Stomach (tissue), 9 donors: ENCODE results near the gene PPP1R13B. TPM values are rescaled to one million over a fixed set of nuclear protein-coding genes. Genes with fewer than 3 reads are reported as not detected.
A peak's percentile ranks its signal among the peaks of the same experiment; 100 is the strongest.

ENCODE experiments used
- DNase-seq, 2 donors: peaks; one replicate each; pipeline versions ENCODE4 v3.0.0 to v3.0.0-alpha.2; 2013 to 2019
- H3K27ac ChIP-seq, 5 donors: fragments of 200-600 bp in 4 of 5; sonication (generic) in 4 of 5; one replicate each; pipeline ENCODE4 v1.5.1; 2013 to 2019; ENCODE audit warnings: mild to moderate bottlenecking in 1 of 5, moderate library complexity in 1 of 5
- H3K27me3 ChIP-seq, 3 donors: fragments of 200-600 bp; sonication (generic); one replicate each; pipeline ENCODE4 v1.5.1; 2017 to 2019; ENCODE audit warnings: mixed run types in 1 of 3
- H3K36me3 ChIP-seq, 4 donors: fragments of 200-600 bp; sonication (generic); 1 replicate in 3 of 4; 2 replicates in 1 of 4; pipeline ENCODE4 v1.5.1; 2016 to 2019
- H3K4me1 ChIP-seq, 4 donors: fragments of 200-600 bp; sonication (generic); one replicate each; pipeline ENCODE4 v1.5.1; 2016 to 2019
- H3K4me3 ChIP-seq, 4 donors: fragments of 200-600 bp; sonication (generic) in 3 of 4; one replicate each; pipeline ENCODE4 v1.5.1; 2016 to 2019; ENCODE audit warnings: mild to moderate bottlenecking in 1 of 4
- H3K9me3 ChIP-seq, 4 donors: fragments of 200-600 bp; sonication (generic); one replicate each; pipeline ENCODE4 v1.5.1; 2016 to 2019
- EP300 ChIP-seq: sonication (generic); formaldehyde crosslinking; IDR thresholded peaks from one replicate; pipeline ENCODE4 v1.6.1; 2017; ENCODE audit warnings: antibody characterized with exemption
- POLR2A ChIP-seq, 4 donors: fragments of 450-650 bp; IDR thresholded peaks; one replicate each; pipeline ENCODE4 v1.6.1; 2016; ENCODE audit warnings: antibody characterized with exemption in 4 of 4, control low read depth in 2 of 4, mild to moderate bottlenecking in 1 of 4, moderate library complexity in 1 of 4
- POLR2AphosphoS5 ChIP-seq, 3 donors: sonication (generic); formaldehyde crosslinking; IDR thresholded peaks; one replicate each; pipeline ENCODE4 v1.6.1; 2016; ENCODE audit warnings: antibody characterized with exemption in 3 of 3
- WGBS, 5 donors: extraction: QIAGEN DNeasy Blood & Tissue Kit in 3 of 5; methylation state at CpG; one replicate each; pipeline versions ENCODE4 v1.1.5 to v1.1.7; 2013 to 2018; 5-methylcytosine and 5-hydroxymethylcytosine counted together
- intact Hi-C: fragments of 100-400 bp; cut with DNase I; formaldehyde crosslinking; loops from one replicate; pipeline ENCODE4 v1.15.1; 2023; ENCODE audit warnings: low total_unique reads
- polyA plus RNA-seq, 3 donors: library from polyadenylated mRNA; stranded (reverse); fragments of 200-250 nt; gene quantifications; one replicate each; pipeline ENCODE4 v1.2.3, GENCODE V29; 2013
- total RNA-seq, 5 donors: library from RNA; depleted of rRNA; stranded (reverse); fragments of >200 nt; gene quantifications; one replicate each; pipeline versions ENCODE4 v1.1.0 to v1.2.3, GENCODE V29; 2014 to 2016
- TF ChIP-seq, protein P1 (sequence below), 7 experiments: fragments of 450-650 bp in 4 of 7; fragments of 200-600 bp in 3 of 7; sonication (generic) in 3 of 7; IDR thresholded peaks; one replicate each; pipeline ENCODE4 v1.5.1; 2016 to 2019; ENCODE audit warnings: antibody characterized with exemption in 7 of 7, control low read depth in 2 of 7, mild to moderate bottlenecking in 1 of 7
- donor health status: healthy with polysubstance abuse.
- donor health status: Bipolar disorder and iron deficiency.
- donor health status: healthy.

The PPP1R13B gene
- total and polyA plus RNA-seq, 8 donors: 10.8 to 84.0 (median 18.3) TPM

DNA sequence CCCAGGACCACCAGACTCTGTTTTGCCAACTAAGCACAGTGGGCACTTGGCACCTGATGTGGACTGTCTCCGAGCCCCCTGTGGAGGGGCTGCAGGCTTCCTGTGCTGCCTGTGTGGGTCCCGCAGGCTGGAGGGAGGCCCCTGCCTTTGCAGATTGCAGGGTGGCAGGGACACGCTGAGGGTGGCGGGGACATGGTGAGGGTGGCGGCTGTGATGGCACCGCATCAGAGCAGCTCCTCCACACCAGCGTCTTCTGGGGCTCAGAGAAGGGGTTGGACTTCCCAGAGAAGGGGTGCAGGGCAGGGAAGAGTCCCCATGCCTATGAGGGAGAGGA, 123.7 kb downstream of the PPP1R13B start:
- no peaks in the 10 kb centered on the region for H3K9me3 ChIP-seq
- no peak for DNase-seq
- WGBS, 5 donors: 81 to 90% (median 84%) methylated on average over 6 to 7 of the region's 7 CpGs
- TF ChIP-seq, protein P1, sequence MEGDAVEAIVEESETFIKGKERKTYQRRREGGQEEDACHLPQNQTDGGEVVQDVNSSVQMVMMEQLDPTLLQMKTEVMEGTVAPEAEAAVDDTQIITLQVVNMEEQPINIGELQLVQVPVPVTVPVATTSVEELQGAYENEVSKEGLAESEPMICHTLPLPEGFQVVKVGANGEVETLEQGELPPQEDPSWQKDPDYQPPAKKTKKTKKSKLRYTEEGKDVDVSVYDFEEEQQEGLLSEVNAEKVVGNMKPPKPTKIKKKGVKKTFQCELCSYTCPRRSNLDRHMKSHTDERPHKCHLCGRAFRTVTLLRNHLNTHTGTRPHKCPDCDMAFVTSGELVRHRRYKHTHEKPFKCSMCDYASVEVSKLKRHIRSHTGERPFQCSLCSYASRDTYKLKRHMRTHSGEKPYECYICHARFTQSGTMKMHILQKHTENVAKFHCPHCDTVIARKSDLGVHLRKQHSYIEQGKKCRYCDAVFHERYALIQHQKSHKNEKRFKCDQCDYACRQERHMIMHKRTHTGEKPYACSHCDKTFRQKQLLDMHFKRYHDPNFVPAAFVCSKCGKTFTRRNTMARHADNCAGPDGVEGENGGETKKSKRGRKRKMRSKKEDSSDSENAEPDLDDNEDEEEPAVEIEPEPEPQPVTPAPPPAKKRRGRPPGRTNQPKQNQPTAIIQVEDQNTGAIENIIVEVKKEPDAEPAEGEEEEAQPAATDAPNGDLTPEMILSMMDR (IDR thresholded peaks at IDR 0.05): no peak
- peaks cover 3 to 39% (median 22%) of the 10 kb centered on the region in 4 donors for H3K36me3 ChIP-seq
- peaks cover 42 to 96% (median 72%) of the 10 kb centered on the region in 4 donors for H3K4me1 ChIP-seq
- intact Hi-C loops: no loop called here
- H3K4me3 ChIP-seq: peak overlapping the region in 1 of 4 donors; percentile 16
- H3K27me3 ChIP-seq: no peaks in the 10 kb centered on the region
- H3K27ac ChIP-seq: peak overlapping the region; percentile 39 to 83 (median 71)

- H3K27me3 ChIP-seq: no peaks in the 10 kb centered on the region
- TF ChIP-seq POLR2A (IDR thresholded peaks at IDR 0.05) (no peak), POLR2AphosphoS5 (IDR thresholded peaks at IDR 0.05) (peak in 2 of 3 donors; percentile 16 to 60)
- TF ChIP-seq, protein P1 (IDR thresholded peaks at IDR 0.05): no peak
- WGBS, 5 donors: 81 to 86% (median 84%) methylated on average over 26 of the region's 26 CpGs
- H3K4me3 ChIP-seq: no peak overlapping the region
- H3K36me3 ChIP-seq: peaks cover 3 to 20% (median 9%) of the 10 kb centered on the region in 4 donors
- no peaks in the 10 kb centered on the region for H3K9me3 ChIP-seq
- peak overlapping the region in 3 of 5 donors; percentile 14 to 83 (median 79) for H3K27ac ChIP-seq
- peaks cover 45 to 99% (median 75%) of the 10 kb centered on the region in 4 donors for H3K4me1 ChIP-seq
- no peak for DNase-seq
- intact Hi-C loops: no loop called here
Observed at GRCh38 chr14:103721334-103722120, 125.8 kb downstream of the PPP1R13B start.

GRCh38 chr14:103719751-103720150, 127.6 kb downstream of the PPP1R13B start:
- 80 to 87% (median 85%) methylated on average over 8 of the region's 8 CpGs for WGBS, 5 donors
- TF ChIP-seq, protein P1 (IDR thresholded peaks at IDR 0.05): no peak
- TF ChIP-seq EP300: no peak
- TF ChIP-seq POLR2A (IDR thresholded peaks at IDR 0.05): no peak
- TF ChIP-seq POLR2AphosphoS5 (IDR thresholded peaks at IDR 0.05): no peak
- peak overlapping the region in 2 of 5 donors; percentile 79 to 83 for H3K27ac ChIP-seq
- no peak for DNase-seq
- peaks cover 0 to 2% (median 0%) of the 10 kb centered on the region in 4 donors for H3K36me3 ChIP-seq
- peaks cover 44 to 87% (median 70%) of the 10 kb centered on the region in 4 donors for H3K4me1 ChIP-seq
- H3K4me3 ChIP-seq: no peak overlapping the region
- no peaks in the 10 kb centered on the region for H3K9me3 ChIP-seq
- intact Hi-C loops: no loop called here
- no peaks in the 10 kb centered on the region for H3K27me3 ChIP-seq

DNA sequence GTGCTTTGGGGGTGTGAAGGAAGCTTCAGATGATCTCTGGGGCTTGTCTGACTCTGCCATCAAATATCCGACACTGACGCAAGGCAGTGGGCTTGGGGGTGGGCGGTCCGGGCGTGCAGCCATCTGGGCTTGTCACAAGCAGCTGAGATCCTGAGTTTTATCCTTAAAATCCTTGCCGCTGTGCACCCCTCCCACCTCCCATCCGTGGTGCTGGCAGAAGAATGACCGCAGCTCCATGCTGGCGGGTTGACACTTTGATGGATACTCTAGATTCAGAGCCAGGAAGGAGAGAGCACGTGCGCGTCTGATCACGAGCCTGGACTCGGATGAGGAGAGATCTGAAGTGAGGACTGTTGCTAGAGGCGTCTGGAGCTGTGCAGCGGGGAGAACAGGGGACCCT, 128.8 kb downstream of the PPP1R13B start:
- Histone ChIP-seq H3K9me3 (no peaks in the 10 kb centered on the region), H3K27ac (peak overlapping the region in 2 of 5 donors; percentile 79 to 83), H3K4me3 (peak overlapping the region in 3 of 4 donors; percentile 8 to 15 (median 12)), H3K27me3 (no peaks in the 10 kb centered on the region), H3K4me1 (peaks cover 33 to 87% (median 70%) of the 10 kb centered on the region in 4 donors), H3K36me3 (no peaks in the 10 kb centered on the region)
- intact Hi-C loops: no loop called here
- 61 to 80% (median 78%) methylated on average over 13 to 16 of the region's 16 CpGs for WGBS, 5 donors
- peak in 1 of 3 donors; percentile 79 for TF ChIP-seq POLR2AphosphoS5 (IDR thresholded peaks at IDR 0.05)
- no peak for TF ChIP-seq POLR2A (IDR thresholded peaks at IDR 0.05)
- DNase-seq: peak in 1 of 2 donors; percentile 71
